ENCODE measurements around the gene ASPDH. TPM values are rescaled to one million over a fixed set of nuclear protein-coding genes. Genes with fewer than 3 reads are reported as not detected.

The ASPDH gene
- total RNA-seq, 1 experiment from 2014 or later: not detected

GRCh38 chr19:50547385-50548190 lies 33.9 kb upstream of the ASPDH start:
- TF ChIP-seq REST (IDR thresholded peaks at IDR 0.05; ENCODE audit: insufficient read depth in 1 of 2, low read depth in 2 of 2, low read length in 1 of 2): no peak
- TF ChIP-seq TCF7L2 (IDR thresholded peaks at IDR 0.05; ENCODE audit: low read depth, low read length): no peak
- no peak; the same call in 1 of the 2 replicates for TF ChIP-seq CTCF (IDR thresholded peaks at IDR 0.05)
- TF ChIP-seq SIN3A (IDR thresholded peaks at IDR 0.05; ENCODE audit: borderline replicate concordance, insufficient read depth, low read depth, low read length): no peak
- no peak for TF ChIP-seq POLR2AphosphoS5 (IDR thresholded peaks at IDR 0.05; ENCODE audit: low read depth, low read length)
- H3K27ac ChIP-seq (ENCODE audit: low read length): no peak overlapping the region
- ChIA-PET CTCF (interaction anchor here (0.7 kb wide), 1 partner anchor 9 kb away, joined by 14 read pairs; no protein-coding TSS in a partner anchor), POLR2A (no interaction called here)
- H3K4me3 ChIP-seq (ENCODE audit: low read depth in 2 of 2, low read length in 2 of 2): no peak overlapping the region
- in situ Hi-C loops (cut with HindIII; ENCODE audit: low pct_unique_long_range_greater_than_20kb, low sequenced_read_pairs): no loop called here
- ATAC-seq (no peak), DNase-seq (ENCODE audit: low read depth, low spot score) (no peak)
- H3K9me3 ChIP-seq (ENCODE audit: control insufficient read depth, insufficient read depth, low read depth, low read length): no peaks in the 10 kb centered on the region
- no peaks in the 10 kb centered on the region for H3K36me3 ChIP-seq (ENCODE audit: control insufficient read depth, insufficient read depth, low read length)
- no peaks in the 10 kb centered on the region for H3K4me1 ChIP-seq (ENCODE audit: control insufficient read depth, insufficient read depth, low read length)
- intact Hi-C loops (cut with micrococcal nuclease; ENCODE audit: unreplicated experiment): no loop called here
- BruUV-seq (replicated peaks): no TSS peak
- no peaks in the 10 kb centered on the region for H3K27me3 ChIP-seq (ENCODE audit: control insufficient read depth, insufficient read depth, low read length)

GRCh38 chr19:50546527-50547221 lies 33.0 kb upstream of the ASPDH start:
- DNase-seq (ENCODE audit: low read depth, low spot score): no peak
- intact Hi-C loops (cut with micrococcal nuclease; ENCODE audit: unreplicated experiment) (no loop called here), in situ Hi-C loops (cut with HindIII; ENCODE audit: low pct_unique_long_range_greater_than_20kb, low sequenced_read_pairs) (no loop called here)
- Histone ChIP-seq H3K4me1 (ENCODE audit: control insufficient read depth, insufficient read depth, low read length) (no peaks in the 10 kb centered on the region), H3K27me3 (ENCODE audit: control insufficient read depth, insufficient read depth, low read length) (no peaks in the 10 kb centered on the region), H3K27ac (ENCODE audit: low read length) (no peak overlapping the region), H3K9me3 (ENCODE audit: control insufficient read depth, insufficient read depth, low read depth, low read length) (no peaks in the 10 kb centered on the region), H3K36me3 (ENCODE audit: control insufficient read depth, insufficient read depth, low read length) (no peaks in the 10 kb centered on the region), H3K4me3 (ENCODE audit: low read depth in 2 of 2, low read length in 2 of 2) (no peak overlapping the region)
- BruUV-seq (replicated peaks): no TSS peak
- ATAC-seq: no peak
- POLR2A ChIA-PET: no interaction called here
- TF ChIP-seq SIN3A (IDR thresholded peaks at IDR 0.05; ENCODE audit: borderline replicate concordance, insufficient read depth, low read depth, low read length) (no peak), TCF7L2 (IDR thresholded peaks at IDR 0.05; ENCODE audit: low read depth, low read length) (no peak), CTCF (IDR thresholded peaks at IDR 0.05) (no peak), REST (IDR thresholded peaks at IDR 0.05; ENCODE audit: insufficient read depth in 1 of 2, low read depth in 2 of 2, low read length in 1 of 2) (no peak), POLR2AphosphoS5 (IDR thresholded peaks at IDR 0.05; ENCODE audit: low read depth, low read length) (no peak)
- CTCF ChIA-PET: interaction anchor here (0.7 kb wide), 1 partner anchor 9 kb away, joined by 14 read pairs; no protein-coding TSS in a partner anchor

All from Panc1 (cell line).